ENCODE measurements around the gene CHST13. TPM values are rescaled to one million over a fixed set of nuclear protein-coding genes. Genes with fewer than 3 reads are reported as not detected.
"Not testable (repeated sequence)": the region's sequence is repeated elsewhere in the genome, so short reads cannot be mapped to it uniquely, and the experiment has no call there.

CHST13 gene
- total RNA-seq, 1 donor from 2014 or later: 0.64 TPM

DNA sequence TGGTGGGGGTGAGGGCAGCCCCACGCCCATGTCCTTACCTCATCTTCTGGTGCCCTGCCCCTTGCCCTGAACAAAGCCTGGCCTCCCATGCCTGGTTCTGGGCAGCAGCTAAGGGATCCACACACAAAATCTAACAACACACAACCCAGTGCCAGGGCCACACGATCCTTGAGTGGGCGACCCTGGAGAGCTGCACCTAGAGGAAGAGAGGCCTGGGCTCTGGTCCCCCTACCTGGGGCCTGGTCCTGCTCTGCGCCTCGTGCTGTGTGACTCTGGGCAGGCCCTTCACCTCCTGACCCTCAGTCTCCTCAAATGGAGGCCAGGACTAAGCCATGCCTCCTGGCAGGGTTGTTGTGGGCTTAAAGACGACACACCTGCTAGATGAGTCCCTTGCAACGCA lies 54.7 kb downstream of the CHST13 start:
- H3K4me3 ChIP-seq: no peak overlapping the region
- ATAC-seq (peak; percentile 48), DNase-seq (no peak)
- no peaks in the 10 kb centered on the region for H3K4me1 ChIP-seq
- H3K27ac ChIP-seq: no peak overlapping the region
- TF ChIP-seq, protein P1, sequence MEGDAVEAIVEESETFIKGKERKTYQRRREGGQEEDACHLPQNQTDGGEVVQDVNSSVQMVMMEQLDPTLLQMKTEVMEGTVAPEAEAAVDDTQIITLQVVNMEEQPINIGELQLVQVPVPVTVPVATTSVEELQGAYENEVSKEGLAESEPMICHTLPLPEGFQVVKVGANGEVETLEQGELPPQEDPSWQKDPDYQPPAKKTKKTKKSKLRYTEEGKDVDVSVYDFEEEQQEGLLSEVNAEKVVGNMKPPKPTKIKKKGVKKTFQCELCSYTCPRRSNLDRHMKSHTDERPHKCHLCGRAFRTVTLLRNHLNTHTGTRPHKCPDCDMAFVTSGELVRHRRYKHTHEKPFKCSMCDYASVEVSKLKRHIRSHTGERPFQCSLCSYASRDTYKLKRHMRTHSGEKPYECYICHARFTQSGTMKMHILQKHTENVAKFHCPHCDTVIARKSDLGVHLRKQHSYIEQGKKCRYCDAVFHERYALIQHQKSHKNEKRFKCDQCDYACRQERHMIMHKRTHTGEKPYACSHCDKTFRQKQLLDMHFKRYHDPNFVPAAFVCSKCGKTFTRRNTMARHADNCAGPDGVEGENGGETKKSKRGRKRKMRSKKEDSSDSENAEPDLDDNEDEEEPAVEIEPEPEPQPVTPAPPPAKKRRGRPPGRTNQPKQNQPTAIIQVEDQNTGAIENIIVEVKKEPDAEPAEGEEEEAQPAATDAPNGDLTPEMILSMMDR (IDR thresholded peaks at IDR 0.05): no peak
- H3K27me3 ChIP-seq: no peaks in the 10 kb centered on the region
- H3K36me3 ChIP-seq: no peaks in the 10 kb centered on the region
- intact Hi-C loops (cut with DNase I): no loop called here
- no peaks in the 10 kb centered on the region for H3K9me3 ChIP-seq

DNA sequence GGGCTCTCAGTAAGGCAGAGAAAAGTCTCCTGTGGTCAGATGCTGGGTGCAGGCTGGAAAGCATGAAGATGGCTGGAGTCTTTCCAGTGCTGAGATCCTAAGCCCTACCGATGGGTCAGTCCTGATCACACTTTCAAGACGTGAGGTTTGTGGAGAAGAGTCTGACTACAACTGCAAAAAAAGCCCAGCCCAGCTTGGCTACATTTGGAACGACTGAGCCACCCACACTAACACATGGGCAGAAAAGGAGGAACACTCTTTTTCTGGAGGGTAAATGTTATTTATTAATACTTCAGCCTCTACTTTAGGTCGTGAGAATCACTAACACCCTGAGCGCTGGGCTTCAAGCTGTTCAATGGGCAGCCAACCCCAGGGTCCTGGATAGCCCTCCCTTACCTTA lies 56.8 kb downstream of the CHST13 start:
- Histone ChIP-seq H3K9me3 (no peaks in the 10 kb centered on the region), H3K4me1 (no peaks in the 10 kb centered on the region), H3K27me3 (no peaks in the 10 kb centered on the region), H3K27ac (no peak overlapping the region), H3K4me3 (no peak overlapping the region), H3K36me3 (no peaks in the 10 kb centered on the region)
- TF ChIP-seq, protein P1 (IDR thresholded peaks at IDR 0.05): no peak
- DNase-seq (no peak), ATAC-seq (no peak)
- intact Hi-C loops (cut with DNase I): no loop called here

DNA sequence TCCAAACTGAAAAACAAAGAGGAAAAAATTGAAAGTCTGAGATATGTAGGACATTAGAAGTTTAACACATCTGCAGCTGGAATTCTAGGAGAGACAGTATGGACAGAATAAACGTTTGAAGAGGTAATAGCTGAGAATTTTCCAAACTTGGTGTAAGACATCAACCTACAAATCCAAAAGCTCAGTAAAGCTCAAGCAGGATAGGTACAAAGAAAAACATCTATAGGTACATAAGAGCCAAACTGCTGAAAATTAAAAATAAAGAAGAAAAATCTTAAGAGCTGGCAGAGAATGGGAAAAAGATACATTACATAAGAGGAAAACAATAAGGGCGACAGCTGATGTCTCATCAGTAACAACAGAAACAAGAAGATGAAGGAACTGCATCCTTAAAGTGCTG lies 57.6 kb downstream of the CHST13 start:
- ATAC-seq: no peak
- no peak for DNase-seq
- H3K9me3 ChIP-seq: no peaks in the 10 kb centered on the region
- intact Hi-C loops (cut with DNase I): no loop called here
- no peak overlapping the region for H3K4me3 ChIP-seq
- no peaks in the 10 kb centered on the region for H3K36me3 ChIP-seq
- no peak overlapping the region for H3K27ac ChIP-seq
- H3K4me1 ChIP-seq: no peaks in the 10 kb centered on the region
- no peaks in the 10 kb centered on the region for H3K27me3 ChIP-seq
- TF ChIP-seq, protein P1 (IDR thresholded peaks at IDR 0.05): no peak

DNA sequence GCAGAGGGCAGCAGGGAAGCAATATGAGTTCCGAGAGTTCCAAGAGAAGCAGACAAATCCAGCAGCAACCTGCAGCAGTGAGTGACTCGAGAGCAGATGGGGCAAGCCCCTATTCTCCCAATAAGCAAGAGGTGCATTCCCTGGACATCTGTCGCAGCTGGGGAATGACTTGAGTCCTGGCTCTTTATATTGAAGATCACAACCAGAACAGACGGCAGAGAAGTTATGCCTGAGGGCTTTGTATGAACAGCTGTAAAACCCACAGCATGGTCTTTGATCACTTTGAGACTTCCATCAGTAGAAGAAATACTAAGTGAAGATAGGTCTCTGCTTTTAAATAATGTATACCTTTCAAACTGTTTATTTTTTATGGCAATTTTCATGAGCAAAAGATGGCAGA lies 58.4 kb downstream of the CHST13 start:
- no peaks in the 10 kb centered on the region for H3K9me3 ChIP-seq
- H3K27ac ChIP-seq: no peak overlapping the region
- H3K4me1 ChIP-seq: no peaks in the 10 kb centered on the region
- ATAC-seq (no peak), DNase-seq (no peak)
- TF ChIP-seq, protein P1 (IDR thresholded peaks at IDR 0.05): no peak
- no peaks in the 10 kb centered on the region for H3K27me3 ChIP-seq
- H3K4me3 ChIP-seq: no peak overlapping the region
- intact Hi-C loops (cut with DNase I): no loop called here
- no peaks in the 10 kb centered on the region for H3K36me3 ChIP-seq

DNA sequence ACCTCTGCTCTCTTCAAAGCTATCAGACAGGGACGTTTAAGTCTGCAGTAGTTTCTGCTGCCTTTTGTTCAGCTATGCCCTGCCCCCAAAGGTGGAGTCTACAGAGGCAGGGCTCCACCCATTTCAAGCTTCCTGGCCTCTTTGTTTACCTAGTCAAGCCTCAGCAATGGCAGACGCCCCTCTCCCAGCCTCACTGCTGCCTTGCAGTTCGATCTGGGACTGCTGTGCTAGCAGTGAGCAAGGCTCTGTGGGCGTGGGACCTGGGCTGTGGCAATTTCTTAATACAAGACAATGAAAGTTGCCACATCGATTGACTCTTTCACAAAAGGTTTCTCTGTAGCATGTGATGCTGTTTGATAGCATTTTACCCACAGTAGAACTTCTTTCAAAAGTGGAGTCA lies 67.6 kb downstream of the CHST13 start:
- intact Hi-C loops (cut with DNase I); ATAC-seq; H3K27me3 ChIP-seq; H3K4me1 ChIP-seq; H3K4me3 ChIP-seq; H3K27ac ChIP-seq; H3K36me3 ChIP-seq; DNase-seq; H3K9me3 ChIP-seq: not testable (repeated sequence)

Other genes starting within 250 kb of the CHST13 start
- gene KLF15, start 166.7 kb upstream of the CHST13 start, total RNA-seq: 44.6 TPM
- not detected for gene CFAP100, start 129.2 kb upstream of the CHST13 start, total RNA-seq
- 40.3 TPM for gene ZXDC, start 48.3 kb upstream of the CHST13 start, total RNA-seq
- gene UROC1, start 6.4 kb upstream of the CHST13 start, total RNA-seq: not detected
- not detected for gene C3orf22, start 34.8 kb downstream of the CHST13 start, total RNA-seq
- 10.3 TPM for gene TXNRD3, start 131.0 kb downstream of the CHST13 start, total RNA-seq
- gene CHCHD6, start 180.1 kb downstream of the CHST13 start, total RNA-seq: 17.1 TPM

All from upper lobe of right lung (tissue), 1 donor.